CD8-positive, alpha-beta memory T cell (primary cell): ENCODE measurements around the gene ORM2. TPM values are rescaled to one million over a fixed set of nuclear protein-coding genes. Genes with fewer than 3 reads are reported as not detected.
"Not testable (repeated sequence)": the region's sequence is repeated elsewhere in the genome, so short reads cannot be mapped to it uniquely, and the experiment has no call there.

Experiments used
- CTCF ChIA-PET: fragments of 350-600 bp; sonication (Branson Sonifier 250); formaldehyde crosslinking; loops from one replicate; lab custom pipeline; 2021; ENCODE audit warnings: antibody characterized with exemption; lab: Charles Lee
- POLR2A ChIA-PET: fragments of 350-600 bp; sonication (Branson Sonifier 250); formaldehyde crosslinking; loops from one replicate; lab custom pipeline; 2021; ENCODE audit warnings: antibody characterized with exemption; lab: Charles Lee
- DNase-seq, 5 donors: peaks; one replicate each; pipeline versions ENCODE4 v3.0.0 to v3.0.0-alpha.2; 2020 to 2022; ENCODE audit warnings: mixed read lengths in 1 of 5
- H3K27ac ChIP-seq: one replicate; pipeline ENCODE4 v1.7.0; 2013; ENCODE audit warnings: low read depth, mild to moderate bottlenecking, low read length, moderate library complexity
- H3K27me3 ChIP-seq: 2 replicates; pipeline ENCODE4 v1.7.0; 2013; ENCODE audit warnings: low read length, mild to moderate bottlenecking; ENCODE audit not compliant: insufficient read depth, poor library complexity, severe bottlenecking
- H3K36me3 ChIP-seq: 2 replicates; pipeline ENCODE4 v1.7.0; 2013; ENCODE audit warnings: mild to moderate bottlenecking, low read length, moderate library complexity; ENCODE audit not compliant: insufficient read depth
- H3K4me1 ChIP-seq: 2 replicates; pipeline ENCODE4 v1.7.0; 2013; ENCODE audit warnings: mild to moderate bottlenecking, low read length, moderate library complexity; ENCODE audit not compliant: insufficient read depth
- H3K4me3 ChIP-seq: 2 replicates; pipeline ENCODE4 v1.7.0; 2013; ENCODE audit warnings: mild to moderate bottlenecking, low read length
- H3K9me3 ChIP-seq: 2 replicates; pipeline ENCODE4 v1.7.0; 2013; ENCODE audit warnings: mild to moderate bottlenecking, low read length
- H3K27ac Mint-ChIP-seq, 8 donors: one replicate each; pipeline ENCODE4 v1.8.0; 2020 to 2021; ENCODE audit warnings: mixed read lengths in 8 of 8, mild to moderate bottlenecking in 6 of 8, inconsistent platforms in 3 of 8, moderate library complexity in 3 of 8
- H3K27me3 Mint-ChIP-seq, 2 donors: one replicate each; pipeline ENCODE4 v1.8.0; 2020 to 2021; ENCODE audit warnings: mixed read lengths in 2 of 2, mild to moderate bottlenecking in 1 of 2, moderate library complexity in 1 of 2
- H3K36me3 Mint-ChIP-seq, 3 donors: one replicate each; pipeline ENCODE4 v1.8.0; 2020 to 2021; ENCODE audit warnings: mixed read lengths in 3 of 3, inconsistent platforms in 1 of 3, mild to moderate bottlenecking in 1 of 3
- H3K4me1 Mint-ChIP-seq, 3 donors: one replicate each; pipeline ENCODE4 v1.8.0; 2020 to 2021; ENCODE audit warnings: mixed read lengths in 3 of 3, inconsistent platforms in 1 of 3, mild to moderate bottlenecking in 1 of 3
- H3K4me3 Mint-ChIP-seq, 7 donors: one replicate each; pipeline ENCODE4 v1.8.0; 2020 to 2021; ENCODE audit warnings: mixed read lengths in 7 of 7, mild to moderate bottlenecking in 6 of 7, moderate library complexity in 4 of 7, inconsistent platforms in 2 of 7
- H3K9me3 Mint-ChIP-seq, 5 donors: one replicate each; pipeline ENCODE4 v1.8.0; 2020 to 2022; ENCODE audit warnings: mixed read lengths in 5 of 5, mild to moderate bottlenecking in 3 of 5, moderate library complexity in 2 of 5, inconsistent platforms in 1 of 5
- polyA plus RNA-seq: library from polyadenylated mRNA; unstranded; fragments of 300-500 nt; fragmentation: Illumina TruSeq; gene quantifications from one replicate; pipeline ENCODE4 v1.2.3, GENCODE V29; 2021
- total RNA-seq, 2 experiments: library from RNA; stranded (reverse); gene quantifications; one replicate each; pipeline ENCODE4 v1.2.3, GENCODE V29; 2021

Gene ORM2
- total RNA-seq (not detected), polyA plus RNA-seq (not detected)

DNA sequence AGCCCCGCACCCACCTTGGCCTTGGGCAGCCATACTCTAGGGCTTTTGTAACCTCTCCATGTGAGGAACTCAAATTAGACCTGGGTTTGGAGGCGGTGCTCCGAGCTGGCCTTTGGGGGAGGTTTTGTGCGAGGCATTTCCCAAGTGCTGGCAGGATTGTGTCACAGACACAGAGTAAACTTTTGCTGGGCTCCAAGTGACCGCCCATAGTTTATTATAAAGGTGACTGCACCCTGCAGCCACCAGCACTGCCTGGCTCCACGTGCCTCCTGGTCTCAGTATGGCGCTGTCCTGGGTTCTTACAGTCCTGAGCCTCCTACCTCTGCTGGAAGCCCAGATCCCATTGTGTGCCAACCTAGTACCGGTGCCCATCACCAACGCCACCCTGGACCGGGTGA is at the start of gene ORM2:
ORM2 (plus strand) TSS at position 245 of the 398 bp plus-strand sequence; CDS start at position 281, 36 bp downstream.
- H3K36me3 Mint-ChIP-seq, H3K36me3 ChIP-seq, H3K9me3 ChIP-seq, CTCF ChIA-PET, H3K4me1 ChIP-seq, H3K27me3 Mint-ChIP-seq, H3K4me3 ChIP-seq, H3K27me3 ChIP-seq, DNase-seq, POLR2A ChIA-PET, H3K9me3 Mint-ChIP-seq, H3K27ac ChIP-seq: not testable (repeated sequence)
- H3K27ac Mint-ChIP-seq = peak within 1 kb of the TSS in 5 of 8 donors; percentile 32 to 85 (median 68)
- H3K4me1 Mint-ChIP-seq = peaks cover 18 to 23% (median 22%) of the 10 kb centered on the region in 3 donors
- H3K4me3 Mint-ChIP-seq = peak within 1 kb of the TSS in 2 of 7 donors; percentile 40 to 54

DNA sequence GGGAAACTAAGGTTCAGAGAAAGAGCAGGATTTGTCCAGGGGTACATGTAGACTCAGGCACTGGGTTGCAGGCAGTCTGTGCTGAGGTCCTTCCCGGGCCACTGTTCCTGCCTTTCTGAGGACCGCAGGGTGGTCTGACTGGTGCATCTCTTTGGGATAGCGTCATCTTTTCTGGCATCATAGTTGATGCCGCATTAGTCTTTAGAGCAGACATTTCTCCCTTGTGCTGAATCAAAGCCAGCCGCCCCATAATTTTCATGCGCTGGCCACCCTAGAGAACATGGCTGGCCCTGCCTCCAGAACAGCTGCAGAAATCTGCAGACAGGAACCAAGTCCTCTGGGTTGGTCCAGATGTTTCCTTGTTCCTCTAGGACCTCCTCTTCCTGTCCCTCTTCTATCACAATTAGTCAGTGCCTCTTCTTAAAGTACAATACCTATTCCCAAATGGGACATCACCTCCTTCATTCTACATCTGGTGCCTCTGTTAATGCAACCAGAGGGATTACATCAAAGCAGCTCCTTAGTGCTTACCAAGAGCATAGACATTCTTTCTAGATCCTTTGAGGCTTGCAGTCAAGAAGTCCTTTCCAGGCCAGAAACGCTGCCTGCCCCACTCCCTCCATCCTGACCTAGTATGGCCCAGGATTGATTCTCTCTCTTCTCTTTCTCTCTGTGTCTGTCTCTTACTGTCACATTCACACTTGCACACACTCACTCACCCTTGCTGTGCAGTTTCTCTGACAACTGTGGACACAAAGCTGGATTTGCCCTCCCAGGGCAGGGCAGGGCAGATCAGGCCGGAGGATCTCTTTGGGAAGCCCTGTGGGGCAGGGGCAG is 48.8 kb upstream of the ORM2 start:
- Histone ChIP-seq H3K36me3 (no peaks in the 10 kb centered on the region), H3K9me3 (no peaks in the 10 kb centered on the region), H3K4me1 (no peaks in the 10 kb centered on the region), H3K27me3 (no peaks in the 10 kb centered on the region), H3K27ac (no peak overlapping the region), H3K4me3 (no peak overlapping the region)
- H3K27me3 Mint-ChIP-seq = peaks cover 0 to 9% of the 10 kb centered on the region in 2 donors
- no peaks in the 10 kb centered on the region for H3K9me3 Mint-ChIP-seq
- peaks cover 0 to 4% (median 0%) of the 10 kb centered on the region in 3 donors for H3K36me3 Mint-ChIP-seq
- peaks cover 0 to 3% (median 0%) of the 10 kb centered on the region in 3 donors for H3K4me1 Mint-ChIP-seq
- DNase-seq = peak in 1 of 5 donors; percentile 12
- ChIA-PET POLR2A (no interaction called here), CTCF (interaction anchor here (2.7 kb wide), 1 partner anchor 10 kb away, joined by 12 read pairs; no protein-coding TSS in a partner anchor)
- H3K27ac Mint-ChIP-seq = peak overlapping the region in 1 of 8 donors; percentile 31
- H3K4me3 Mint-ChIP-seq = no peak overlapping the region

DNA sequence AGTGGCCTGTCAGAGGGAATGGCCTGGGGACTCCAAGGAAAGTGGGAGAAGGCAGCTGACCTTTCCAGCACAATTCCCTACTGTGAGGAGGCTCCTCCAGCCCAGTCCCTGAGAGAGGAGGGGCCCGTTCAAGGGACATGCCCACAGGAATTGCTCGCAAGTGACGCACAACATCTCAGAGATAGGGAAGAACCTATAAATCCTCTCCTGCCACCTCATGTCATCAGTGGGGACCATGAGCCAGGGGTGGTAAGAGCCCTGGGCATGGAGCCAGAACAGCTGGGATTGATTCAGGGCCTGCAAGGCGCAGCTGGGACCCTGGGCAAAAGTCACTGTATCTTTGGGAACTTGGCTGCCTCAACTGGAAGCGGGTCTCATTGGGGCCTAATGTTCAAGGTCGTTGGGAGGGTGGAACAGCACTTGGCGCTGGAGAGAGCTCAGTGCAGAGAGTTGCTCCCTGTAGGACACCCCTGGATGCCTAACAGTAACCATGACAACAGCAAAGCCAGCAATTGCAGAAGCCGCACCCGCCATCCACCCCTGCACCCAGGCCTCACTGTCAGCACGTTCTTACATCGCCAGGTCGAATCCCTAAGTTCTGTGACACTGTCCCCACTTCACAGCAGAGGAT is 48.1 kb upstream of the ORM2 start:
- CTCF ChIA-PET = interaction anchor here (2.7 kb wide), 1 partner anchor 9 kb away, joined by 12 read pairs; no protein-coding TSS in a partner anchor
- no peaks in the 10 kb centered on the region for H3K9me3 Mint-ChIP-seq
- no peaks in the 10 kb centered on the region for H3K36me3 ChIP-seq
- H3K36me3 Mint-ChIP-seq = peaks cover 0 to 4% (median 0%) of the 10 kb centered on the region in 3 donors
- H3K4me1 ChIP-seq = no peaks in the 10 kb centered on the region
- peaks cover 0 to 3% (median 0%) of the 10 kb centered on the region in 3 donors for H3K4me1 Mint-ChIP-seq
- no peak overlapping the region for H3K4me3 Mint-ChIP-seq
- no peak overlapping the region for H3K27ac ChIP-seq
- H3K9me3 ChIP-seq = no peaks in the 10 kb centered on the region
- H3K27me3 Mint-ChIP-seq = peaks cover 0 to 6% of the 10 kb centered on the region in 2 donors
- H3K27ac Mint-ChIP-seq = no peak overlapping the region
- H3K4me3 ChIP-seq = no peak overlapping the region
- DNase-seq = peak in 1 of 5 donors; percentile 9
- POLR2A ChIA-PET = no interaction called here
- H3K27me3 ChIP-seq = no peaks in the 10 kb centered on the region

DNA sequence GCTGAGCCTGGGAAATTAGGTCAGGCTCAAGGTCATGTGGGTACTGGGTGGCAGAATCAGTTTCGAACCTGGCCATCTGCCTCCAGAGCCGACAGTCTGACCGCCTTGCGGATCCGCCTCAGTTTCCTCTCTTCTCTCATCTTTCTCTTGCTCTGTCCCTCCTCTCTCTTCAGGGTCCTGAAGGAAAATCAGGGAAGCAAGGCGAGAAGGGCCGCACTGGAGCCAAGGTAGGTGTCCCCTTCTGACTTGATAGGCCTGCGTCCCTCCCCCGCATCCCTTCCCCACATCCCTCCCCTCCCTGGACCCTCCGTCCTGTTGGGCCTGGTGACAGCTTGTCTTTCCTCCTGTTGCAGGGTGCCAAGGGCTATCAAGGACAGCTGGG is 47.6 kb upstream of the ORM2 start:
- DNase-seq = peak in 1 of 5 donors; percentile 30
- H3K27me3 ChIP-seq = no peaks in the 10 kb centered on the region
- CTCF ChIA-PET = interaction anchor here (2.7 kb wide), 1 partner anchor 9 kb away, joined by 12 read pairs; no protein-coding TSS in a partner anchor
- POLR2A ChIA-PET = no interaction called here
- Mint-ChIP-seq H3K9me3 (no peaks in the 10 kb centered on the region), H3K4me1 (peaks cover 0 to 3% (median 0%) of the 10 kb centered on the region in 3 donors), H3K36me3 (peaks cover 0 to 4% (median 0%) of the 10 kb centered on the region in 3 donors), H3K27me3 (peaks cover 0 to 6% of the 10 kb centered on the region in 2 donors), H3K27ac (no peak overlapping the region), H3K4me3 (no peak overlapping the region)
- no peaks in the 10 kb centered on the region for H3K36me3 ChIP-seq
- no peaks in the 10 kb centered on the region for H3K9me3 ChIP-seq
- no peak overlapping the region for H3K4me3 ChIP-seq
- no peak overlapping the region for H3K27ac ChIP-seq
- no peaks in the 10 kb centered on the region for H3K4me1 ChIP-seq

DNA sequence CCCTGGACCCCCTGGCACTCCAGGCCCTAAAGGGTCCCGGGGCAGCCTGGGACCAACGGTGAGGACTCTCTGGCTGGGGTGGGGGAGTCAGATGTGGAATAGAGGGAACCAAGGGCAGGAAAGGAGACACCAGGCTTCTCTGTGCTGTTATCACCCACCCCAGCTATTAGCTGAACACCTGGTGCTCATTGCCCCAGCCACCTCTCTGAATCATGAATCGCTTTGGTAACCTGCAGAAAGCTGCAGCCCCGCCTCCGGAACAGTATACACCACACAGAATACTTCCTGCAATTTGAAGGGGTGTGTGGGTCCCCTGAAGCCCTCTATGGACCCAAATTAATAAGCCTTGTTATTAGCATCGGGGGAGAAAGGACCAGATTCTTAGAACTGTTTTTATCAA is 47.2 kb upstream of the ORM2 start:
- Mint-ChIP-seq H3K27ac (no peak overlapping the region), H3K27me3 (peaks cover 0 to 6% of the 10 kb centered on the region in 2 donors), H3K36me3 (peaks cover 0 to 4% (median 0%) of the 10 kb centered on the region in 3 donors), H3K9me3 (no peaks in the 10 kb centered on the region), H3K4me3 (no peak overlapping the region), H3K4me1 (peaks cover 0 to 3% (median 0%) of the 10 kb centered on the region in 3 donors)
- H3K36me3 ChIP-seq = no peaks in the 10 kb centered on the region
- H3K9me3 ChIP-seq = no peaks in the 10 kb centered on the region
- no peak for DNase-seq
- POLR2A ChIA-PET = no interaction called here
- CTCF ChIA-PET = no interaction called here
- H3K4me1 ChIP-seq = no peaks in the 10 kb centered on the region
- H3K4me3 ChIP-seq = no peak overlapping the region
- no peaks in the 10 kb centered on the region for H3K27me3 ChIP-seq
- H3K27ac ChIP-seq = no peak overlapping the region

DNA sequence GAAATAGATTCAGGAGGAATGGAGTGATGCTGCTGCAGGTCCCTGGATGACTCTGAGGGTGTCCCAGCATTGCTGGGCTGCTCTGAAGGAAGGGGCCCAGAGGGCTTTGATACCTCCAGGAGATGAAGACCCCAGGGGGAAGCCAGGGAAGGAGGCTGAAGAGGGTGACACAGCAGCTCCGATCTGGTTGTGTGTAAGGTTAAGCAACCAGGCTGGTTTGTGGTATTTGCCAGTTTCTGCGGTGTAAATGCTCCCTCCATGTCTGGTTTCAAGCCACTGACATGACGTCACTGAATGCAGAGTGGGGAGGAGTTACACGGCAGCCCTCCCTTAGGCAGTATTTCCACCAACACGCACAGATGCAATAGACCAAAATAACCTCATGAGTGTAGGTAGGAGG is 46.7 kb upstream of the ORM2 start:
- Mint-ChIP-seq H3K4me1 (peaks cover 0 to 3% (median 0%) of the 10 kb centered on the region in 3 donors), H3K9me3 (no peaks in the 10 kb centered on the region), H3K27ac (no peak overlapping the region), H3K36me3 (peaks cover 0 to 4% (median 0%) of the 10 kb centered on the region in 3 donors), H3K27me3 (peaks cover 0 to 6% of the 10 kb centered on the region in 2 donors), H3K4me3 (no peak overlapping the region)
- no peak overlapping the region for H3K27ac ChIP-seq
- no peak overlapping the region for H3K4me3 ChIP-seq
- H3K36me3 ChIP-seq = no peaks in the 10 kb centered on the region
- H3K4me1 ChIP-seq = no peaks in the 10 kb centered on the region
- H3K9me3 ChIP-seq = no peaks in the 10 kb centered on the region
- DNase-seq = peak in 1 of 5 donors; percentile 49
- ChIA-PET POLR2A (no interaction called here), CTCF (no interaction called here)
- H3K27me3 ChIP-seq = no peaks in the 10 kb centered on the region

DNA sequence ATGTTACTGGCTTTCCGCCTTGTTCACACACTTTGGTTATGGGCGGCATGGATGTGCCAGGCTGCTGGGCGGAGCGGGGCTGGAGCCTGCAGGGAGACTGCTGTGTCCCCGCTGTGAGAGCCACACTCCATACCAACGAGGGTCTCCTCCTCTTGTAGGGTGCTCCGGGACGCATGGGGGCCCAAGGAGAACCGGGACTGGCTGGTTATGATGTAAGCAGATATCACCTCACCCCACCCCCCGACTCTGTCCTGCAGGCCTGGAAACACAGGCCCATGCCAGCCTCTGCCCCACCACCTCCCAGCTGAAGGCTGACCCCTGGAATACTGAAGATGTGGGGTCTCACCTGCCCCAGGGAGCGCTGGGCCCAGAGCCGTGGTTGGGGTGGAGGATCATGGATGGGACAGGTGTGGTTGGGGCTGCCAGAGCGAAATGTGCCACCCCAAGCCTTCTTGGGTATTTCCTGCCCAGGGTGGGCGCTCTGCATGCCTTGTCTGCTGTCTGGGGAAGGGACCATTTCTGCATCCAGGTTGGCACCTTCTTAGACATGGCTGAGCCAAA is 46.0 kb upstream of the ORM2 start:
- ChIA-PET CTCF (no interaction called here), POLR2A (no interaction called here)
- peaks cover 0 to 3% (median 0%) of the 10 kb centered on the region in 3 donors for H3K4me1 Mint-ChIP-seq
- peaks cover 0 to 6% of the 10 kb centered on the region in 2 donors for H3K27me3 Mint-ChIP-seq
- Histone ChIP-seq H3K36me3 (no peaks in the 10 kb centered on the region), H3K9me3 (no peaks in the 10 kb centered on the region), H3K4me3 (no peak overlapping the region), H3K27ac (no peak overlapping the region), H3K27me3 (no peaks in the 10 kb centered on the region), H3K4me1 (no peaks in the 10 kb centered on the region)
- peaks cover 0 to 4% (median 0%) of the 10 kb centered on the region in 3 donors for H3K36me3 Mint-ChIP-seq
- peak overlapping the region in 1 of 8 donors; percentile 31 for H3K27ac Mint-ChIP-seq
- peak in 1 of 5 donors; percentile 22 for DNase-seq
- H3K4me3 Mint-ChIP-seq = no peak overlapping the region
- H3K9me3 Mint-ChIP-seq = no peaks in the 10 kb centered on the region
